Hematopoietic multipotent progenitor cell treated with erythropoietin and hydrocortisone succinate and interleukin-3 and kit ligand, for 8 days (in vitro differentiated cells): Measurements from ENCODE around the gene HIPK1.

Experiments used
- DNase-seq: peaks from one replicate; pipeline ENCODE4 v3.0.0-alpha.2; 2015

The HIPK1 gene

GRCh38 chr1:113928941-113929749 lies at the start of gene HIPK1:
HIPK1 (plus strand) TSS chr1:113929324.
- peak; percentile 91 for DNase-seq

GRCh38 chr1:113879739-113880038 lies 49.4 kb upstream of the HIPK1 start:
- DNase-seq = no peak

DNA sequence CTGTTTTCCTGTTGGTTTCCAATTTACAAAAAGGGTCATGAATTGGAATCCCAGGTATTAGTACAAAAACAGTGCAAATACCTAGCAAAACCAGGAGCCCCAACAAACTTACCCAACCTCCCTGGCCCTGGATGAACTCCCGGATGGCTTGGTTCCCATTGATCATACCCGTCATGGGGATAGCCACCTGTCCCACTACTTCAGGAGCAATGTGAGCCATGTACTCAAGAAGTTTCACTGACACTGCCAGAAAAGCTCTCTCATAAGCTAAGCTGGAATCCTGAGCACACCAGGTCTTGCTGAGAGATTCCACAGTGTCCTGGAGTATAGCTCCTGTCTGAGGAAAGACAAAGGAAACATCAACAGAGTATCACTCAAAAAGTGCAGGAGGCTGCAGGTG lies 47.5 kb upstream of the HIPK1 start:
- no peak for DNase-seq

DNA sequence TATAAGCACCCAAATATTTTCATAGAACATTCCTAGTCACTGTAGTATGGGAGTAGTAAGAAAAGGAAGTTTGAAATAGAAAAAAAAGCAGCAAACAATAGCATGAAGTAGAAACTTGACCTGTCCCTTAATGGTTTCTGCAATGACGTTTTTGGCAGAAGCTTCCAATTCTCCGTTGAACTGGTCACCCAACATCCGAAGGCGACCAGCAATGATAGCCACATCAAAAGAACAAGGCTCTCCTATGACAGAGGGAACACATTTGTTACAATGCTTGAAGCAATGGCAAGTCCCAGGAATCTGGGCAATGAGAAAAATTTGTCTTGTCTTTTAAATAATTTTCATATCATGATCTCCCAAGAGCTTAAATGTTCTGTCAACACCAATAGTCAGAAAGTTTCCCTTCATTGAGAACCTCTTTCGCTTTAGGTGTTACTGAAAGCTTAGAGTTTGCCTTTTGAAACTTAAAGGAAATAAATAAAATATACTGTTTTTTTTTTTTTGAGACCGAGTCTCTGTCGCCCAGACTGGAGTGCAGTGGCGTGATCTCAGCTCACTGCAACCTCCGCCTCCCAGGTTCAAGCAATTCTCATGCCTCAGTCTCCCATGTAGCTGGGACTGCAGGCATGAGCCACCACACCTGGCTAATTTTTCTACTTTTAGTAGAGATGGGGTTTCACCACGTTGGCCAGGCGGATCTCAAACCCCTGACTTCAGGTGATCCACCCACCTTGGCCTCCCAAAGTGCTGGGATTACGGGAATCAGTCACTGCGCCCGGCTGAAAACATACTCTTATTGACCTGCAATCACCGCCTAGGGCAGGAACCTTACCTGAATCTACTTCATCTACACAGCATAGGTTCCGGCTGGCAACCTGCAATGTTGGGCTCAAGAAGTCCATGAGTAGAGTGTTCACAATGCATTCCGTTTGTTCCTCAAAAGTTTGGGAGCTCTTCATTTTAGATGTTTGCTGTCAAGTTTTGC lies 42.4 kb upstream of the HIPK1 start:
- no peak for DNase-seq

DNA sequence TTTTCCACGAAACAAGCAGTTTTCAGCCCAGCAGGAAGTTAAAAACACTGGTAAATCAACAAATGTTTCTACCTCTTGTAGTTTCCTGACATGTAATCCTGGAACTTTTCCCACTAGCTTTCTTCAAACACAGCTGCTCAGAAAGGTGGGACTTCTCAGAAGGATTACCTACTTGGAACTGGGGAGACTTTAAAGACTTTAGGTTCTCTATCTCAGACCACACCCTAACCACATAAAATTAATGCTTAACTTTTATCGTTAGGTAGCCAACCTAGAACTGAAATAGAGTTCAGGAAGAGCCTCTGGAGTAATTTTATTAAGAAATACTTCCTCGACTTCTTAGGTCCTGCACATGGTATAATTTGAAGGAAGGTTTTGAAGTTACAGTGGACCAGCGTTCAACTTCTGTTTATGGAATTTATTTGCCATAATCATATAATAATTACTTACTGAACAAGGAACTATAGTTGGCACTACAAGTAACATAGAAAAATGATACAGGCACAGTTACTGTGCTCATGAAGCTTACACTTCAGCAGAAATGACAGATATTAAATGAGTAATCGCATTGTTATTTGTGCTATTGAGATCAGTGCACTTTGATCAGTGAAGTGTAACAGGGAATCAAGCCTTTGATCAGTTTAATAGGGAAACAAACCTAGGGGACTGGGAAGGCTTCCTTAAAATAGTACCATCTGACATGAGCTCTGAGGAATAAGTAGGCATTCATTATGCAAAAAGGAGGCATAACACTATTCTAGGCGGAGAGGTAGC lies 41.5 kb upstream of the HIPK1 start, which contains the start of gene BCL2L15:
BCL2L15 (minus strand) TSS at position 180 of the 774 bp plus-strand sequence. CDS start 206 bp downstream, outside the sequence.
- peak; percentile 66 for DNase-seq

- DNase-seq = no peak
These were observed 38.3 kb upstream of the HIPK1 start for GRCh38 chr1:113890816-113891215.

DNA sequence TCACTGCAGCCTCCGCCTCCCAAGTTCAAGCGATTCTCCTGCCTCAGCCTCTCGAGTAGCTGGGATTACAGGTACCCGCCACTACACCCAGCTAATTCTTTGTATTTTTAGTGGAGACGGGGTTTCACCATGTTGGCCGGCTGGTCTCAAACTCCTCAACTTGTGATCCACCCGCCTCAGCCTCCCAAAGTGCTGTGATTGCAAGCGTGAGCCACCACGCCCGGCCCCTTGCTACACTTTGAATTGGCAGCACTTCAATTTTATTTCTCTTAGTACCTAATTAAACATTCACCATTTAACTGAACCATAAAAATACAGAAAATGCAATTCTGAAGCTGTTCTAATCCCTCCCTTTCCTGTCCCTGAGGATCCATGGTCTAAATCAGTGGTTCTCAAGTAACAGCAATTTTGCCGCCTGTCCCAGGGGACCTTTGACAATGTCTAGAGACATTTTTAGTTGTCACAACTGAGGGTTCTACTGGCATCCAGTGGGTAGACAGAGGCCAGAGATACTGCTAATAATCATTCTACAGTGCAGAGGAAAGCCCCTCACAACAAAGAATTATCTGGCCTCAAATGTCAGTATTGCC lies 37.4 kb upstream of the HIPK1 start:
- no peak for DNase-seq

DNA sequence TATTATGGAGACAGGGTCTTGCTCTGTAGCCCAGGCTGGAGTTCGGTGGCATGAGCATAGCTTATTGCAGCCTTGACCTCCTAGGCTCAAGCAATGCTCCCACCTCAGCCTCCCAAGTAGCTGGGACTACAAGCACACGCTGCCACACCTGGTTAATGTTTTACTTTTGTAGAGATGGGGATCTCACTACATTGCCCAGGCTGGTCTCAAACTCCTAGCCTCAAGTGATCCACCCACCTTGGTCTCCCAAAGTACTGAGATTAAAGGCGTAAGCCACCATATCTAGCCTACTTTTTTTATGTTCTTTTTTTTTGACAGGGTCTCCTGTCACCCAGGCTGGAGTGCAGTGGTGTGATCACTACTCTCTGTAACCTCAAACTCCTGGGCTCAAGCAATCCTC lies 35.9 kb upstream of the HIPK1 start:
- DNase-seq = no peak

- DNase-seq = no peak
These were observed 34.0 kb upstream of the HIPK1 start for GRCh38 chr1:113895098-113895497.

DNA sequence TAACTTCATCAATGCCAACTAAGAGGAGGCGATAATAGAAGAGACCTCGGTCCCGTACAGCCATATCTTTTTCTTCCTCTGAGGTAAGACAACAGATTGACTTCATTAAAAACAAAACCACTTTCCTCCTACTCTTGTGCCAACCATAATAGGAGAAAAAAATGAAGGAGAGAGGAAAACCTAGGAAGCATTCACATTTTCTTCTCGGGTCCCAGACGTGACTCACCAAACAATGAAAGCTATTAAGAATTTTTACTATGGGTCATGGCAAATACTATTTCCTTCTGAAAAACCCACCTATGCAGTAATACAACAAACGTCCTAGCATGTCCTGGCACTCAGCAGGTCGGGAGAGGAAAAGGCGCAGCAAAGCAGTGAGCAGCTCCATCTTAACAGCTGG lies 33.2 kb upstream of the HIPK1 start:
- DNase-seq = no peak

DNA sequence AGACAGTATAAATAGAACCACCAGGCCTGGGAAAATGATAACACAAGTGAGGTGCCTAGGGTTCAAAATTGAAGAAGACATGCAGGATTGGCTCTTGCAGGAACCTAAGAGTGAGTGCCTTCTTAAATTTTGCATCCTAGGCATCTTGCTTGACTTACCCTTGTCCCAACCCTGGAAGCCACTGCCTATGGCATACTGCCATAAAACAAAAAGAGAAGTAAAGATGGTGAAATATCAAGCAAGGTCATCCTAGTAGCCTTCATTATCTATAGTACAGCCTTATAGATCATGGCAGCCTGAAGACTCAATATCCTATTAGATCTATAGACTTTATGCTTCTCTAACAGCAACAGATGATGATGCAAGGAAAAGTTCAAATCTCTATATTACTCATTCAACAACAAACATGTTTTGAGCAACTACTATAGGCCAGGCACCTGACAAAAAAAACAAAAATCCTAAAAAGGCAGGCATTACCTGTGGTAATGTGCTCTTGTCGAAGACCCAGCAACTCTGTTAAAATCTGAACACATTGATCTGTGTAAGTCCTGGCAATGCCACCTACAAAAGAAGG lies 30.8 kb upstream of the HIPK1 start:
- DNase-seq = no peak

DNA sequence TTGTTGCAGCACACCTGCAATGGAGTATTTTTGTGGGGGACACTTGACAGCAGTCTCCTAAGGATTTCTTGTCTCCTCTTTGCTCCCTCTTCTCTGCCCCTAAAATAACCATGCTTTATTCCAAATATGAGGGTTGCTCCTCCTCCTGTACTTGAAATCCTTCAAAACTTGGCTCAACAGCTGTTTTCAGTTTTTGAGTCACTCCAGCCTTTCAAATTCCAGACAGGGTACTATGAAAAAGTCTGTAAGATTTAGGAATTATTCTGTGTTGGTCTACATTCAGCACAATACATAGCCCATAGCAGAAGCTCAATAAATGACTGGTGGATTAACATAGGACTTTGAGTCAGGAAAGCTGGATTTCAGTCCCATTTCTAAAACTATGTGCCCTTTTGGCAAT lies 30.0 kb upstream of the HIPK1 start:
- no peak for DNase-seq

GRCh38 chr1:113901191-113901590 lies 27.9 kb upstream of the HIPK1 start:
- DNase-seq = no peak

GRCh38 chr1:113903501-113904292 lies 25.4 kb upstream of the HIPK1 start:
- DNase-seq = peak; percentile 23

DNA sequence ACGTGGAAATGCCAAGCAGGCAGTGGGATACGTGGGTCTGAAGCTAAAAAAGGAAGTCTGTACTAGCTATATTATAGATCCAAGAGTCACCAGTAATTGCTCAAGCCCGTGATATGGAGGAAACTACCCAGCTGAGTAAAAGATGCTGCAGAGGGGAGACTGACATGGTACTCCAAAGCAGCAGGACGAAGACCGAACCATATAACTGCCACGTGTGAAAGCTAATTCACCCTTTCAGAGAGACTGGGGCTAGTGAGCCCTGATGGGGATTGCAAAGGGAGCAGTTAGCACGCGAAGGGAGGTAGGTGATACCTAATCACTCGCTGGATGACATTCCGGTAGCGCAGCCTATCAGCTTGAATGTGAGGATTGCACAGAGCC lies 24.8 kb upstream of the HIPK1 start:
- DNase-seq = no peak

GRCh38 chr1:113904674-113905434 lies 24.3 kb upstream of the HIPK1 start, which contains the start of the genes AP4B1 and DCLRE1B:
AP4B1 (minus strand) TSS chr1:113904799; CDS start chr1:113904717, 82 bp downstream.
DCLRE1B (plus strand) TSS chr1:113905326; CDS start chr1:113905587, 261 bp downstream.
- DNase-seq = peak; percentile 99

GRCh38 chr1:113905435-113905861 lies 23.7 kb upstream of the HIPK1 start:
- DNase-seq = no peak

GRCh38 chr1:113912594-113913311 lies 16.4 kb upstream of the HIPK1 start:
- DNase-seq = peak; percentile 86

DNA sequence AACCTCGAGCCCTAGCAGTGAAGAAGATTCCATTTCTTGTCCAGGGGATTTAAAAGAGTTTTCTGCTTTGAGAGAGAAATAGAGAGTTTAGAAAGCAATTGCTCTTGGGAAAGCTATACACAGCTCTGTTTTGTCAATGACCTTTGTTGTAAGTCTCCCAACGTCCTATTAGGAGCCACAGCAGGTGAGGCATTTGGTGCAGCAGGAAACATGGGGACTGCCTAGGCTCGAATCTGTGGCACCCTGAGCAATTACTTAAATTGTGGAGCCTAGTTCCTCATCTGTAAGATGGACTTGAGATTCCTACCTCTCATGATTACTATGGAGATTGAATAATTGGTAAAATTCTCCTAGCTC lies 15.8 kb upstream of the HIPK1 start:
- no peak for DNase-seq
